Measurements from ENCODE around the gene RHBDF1. TPM values are rescaled to one million over a fixed set of nuclear protein-coding genes. Genes with fewer than 3 reads are reported as not detected.

The RHBDF1 gene
- total and polyA plus RNA-seq, 9 of the 15 experiments (the other 6 are each of a cell fraction or from before 2014, with no cell fraction given): 1.0 to 8.2 (median 4.2) TPM

DNA sequence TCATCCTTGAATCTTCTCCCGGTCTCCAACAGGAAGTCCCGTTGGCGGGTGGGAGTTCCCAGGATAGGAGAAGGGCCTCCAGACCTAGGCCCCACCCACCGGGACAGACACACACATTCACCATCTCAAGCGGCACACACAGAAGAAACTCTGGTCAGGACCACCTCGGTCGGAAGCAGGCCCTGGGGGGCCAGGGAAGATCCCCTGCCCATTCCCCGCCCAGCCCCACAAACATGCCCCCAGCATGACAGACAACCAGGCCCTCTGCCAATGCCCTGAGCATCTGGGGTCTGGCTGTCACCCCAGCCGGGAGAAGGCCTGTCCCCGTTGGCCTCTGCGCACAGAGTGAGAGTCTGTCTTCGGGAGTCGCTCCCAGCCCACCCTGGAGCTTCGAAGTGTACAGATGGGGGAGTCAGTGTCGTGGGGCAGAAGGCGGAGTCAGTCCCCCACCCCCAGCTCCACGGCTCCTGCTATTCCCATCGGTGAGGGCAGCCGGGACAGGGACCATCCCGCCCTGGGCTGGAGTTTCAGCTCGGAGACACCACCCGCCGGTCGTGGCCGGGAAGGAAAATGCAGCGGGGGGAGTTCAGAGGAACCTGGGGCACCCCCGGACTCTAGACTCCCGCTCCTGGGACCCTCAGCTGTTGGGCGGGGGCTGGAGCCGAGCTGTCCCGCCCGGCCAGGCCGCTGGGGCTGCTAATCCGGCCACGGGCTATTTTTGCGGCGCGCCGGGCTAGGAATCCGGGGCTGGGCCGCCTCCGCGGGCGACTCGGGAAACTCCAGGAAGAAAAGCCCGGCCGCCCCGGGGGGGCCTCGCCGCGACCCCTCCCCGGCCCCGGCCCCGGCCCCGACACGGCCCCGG, 660 bp downstream of the RHBDF1 start (continued):
- TF ChIP-seq, protein P1, sequence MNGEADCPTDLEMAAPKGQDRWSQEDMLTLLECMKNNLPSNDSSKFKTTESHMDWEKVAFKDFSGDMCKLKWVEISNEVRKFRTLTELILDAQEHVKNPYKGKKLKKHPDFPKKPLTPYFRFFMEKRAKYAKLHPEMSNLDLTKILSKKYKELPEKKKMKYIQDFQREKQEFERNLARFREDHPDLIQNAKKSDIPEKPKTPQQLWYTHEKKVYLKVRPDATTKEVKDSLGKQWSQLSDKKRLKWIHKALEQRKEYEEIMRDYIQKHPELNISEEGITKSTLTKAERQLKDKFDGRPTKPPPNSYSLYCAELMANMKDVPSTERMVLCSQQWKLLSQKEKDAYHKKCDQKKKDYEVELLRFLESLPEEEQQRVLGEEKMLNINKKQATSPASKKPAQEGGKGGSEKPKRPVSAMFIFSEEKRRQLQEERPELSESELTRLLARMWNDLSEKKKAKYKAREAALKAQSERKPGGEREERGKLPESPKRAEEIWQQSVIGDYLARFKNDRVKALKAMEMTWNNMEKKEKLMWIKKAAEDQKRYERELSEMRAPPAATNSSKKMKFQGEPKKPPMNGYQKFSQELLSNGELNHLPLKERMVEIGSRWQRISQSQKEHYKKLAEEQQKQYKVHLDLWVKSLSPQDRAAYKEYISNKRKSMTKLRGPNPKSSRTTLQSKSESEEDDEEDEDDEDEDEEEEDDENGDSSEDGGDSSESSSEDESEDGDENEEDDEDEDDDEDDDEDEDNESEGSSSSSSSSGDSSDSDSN (IDR thresholded peaks at IDR 0.05; ENCODE audit: borderline replicate concordance in 1 of 2, low read depth in 2 of 2, low read length in 2 of 2): peak; percentile 3 to 52; a peak in 1 of 4 replicates
- no peak for TF ChIP-seq ZNF717 (CRISPR knock-in tag; IDR thresholded peaks at IDR 0.05)
- no peak for TF ChIP-seq CCAR2 (IDR thresholded peaks at IDR 0.05; ENCODE audit: low read depth, low read length)
- no peak for TF ChIP-seq TSC22D4 (tag; IDR thresholded peaks at IDR 0.05)
- no peak for TF ChIP-seq CHD1 (IDR thresholded peaks at IDR 0.05; ENCODE audit: low read length)
- peak; percentile 14; the same call in 1 of the 2 replicates for TF ChIP-seq POLR2G (IDR thresholded peaks at IDR 0.05; ENCODE audit: low read depth, low read length)
- TF ChIP-seq ATF1 (CRISPR knock-in tag; IDR thresholded peaks at IDR 0.05): no peak
- TF ChIP-seq ATF1 (tag; IDR thresholded peaks at IDR 0.05): no peak
- TF ChIP-seq RFX1 (IDR thresholded peaks at IDR 0.05): no peak
- TF ChIP-seq RUNX1 (IDR thresholded peaks at IDR 0.05; ENCODE audit: low read depth): no peak
- no peak for TF ChIP-seq FOXA3 (CRISPR knock-in tag; conservative IDR thresholded peaks at IDR 0.05 in 1 of 2, IDR thresholded peaks at IDR 0.05 in 1 of 2)
- no peak for TF ChIP-seq SPI1 (IDR thresholded peaks at IDR 0.05; ENCODE audit: borderline replicate concordance, low read depth, low read length)
- no peak for TF ChIP-seq HDAC3 (IDR thresholded peaks at IDR 0.05; ENCODE audit: borderline replicate concordance, partially characterized antibody)
- no peak for TF ChIP-seq RAD21 (CRISPR knock-in tag; conservative IDR thresholded peaks at IDR 0.05 in 1 of 2, IDR thresholded peaks at IDR 0.05 in 1 of 2)
- TF ChIP-seq JUND (IDR thresholded peaks at IDR 0.05; ENCODE audit: borderline replicate concordance, low read depth, low read length): no peak
- no peak for TF ChIP-seq JUND (tag; IDR thresholded peaks at IDR 0.05; ENCODE audit: borderline replicate concordance, low read depth, low read length)
